Embryonic facial prominence (tissue), 1 donor: ENCODE data around the gene ARID4A.
"Not testable (repeated sequence)": the region's sequence is repeated elsewhere in the genome, so short reads cannot be mapped to it uniquely, and the experiment has no call there.

ENCODE experiments used
- DNase-seq: peaks from one replicate; pipeline ENCODE4 v3.0.0-alpha.2; 2016; ENCODE audit errors: extremely low spot score

Gene ARID4A

DNA sequence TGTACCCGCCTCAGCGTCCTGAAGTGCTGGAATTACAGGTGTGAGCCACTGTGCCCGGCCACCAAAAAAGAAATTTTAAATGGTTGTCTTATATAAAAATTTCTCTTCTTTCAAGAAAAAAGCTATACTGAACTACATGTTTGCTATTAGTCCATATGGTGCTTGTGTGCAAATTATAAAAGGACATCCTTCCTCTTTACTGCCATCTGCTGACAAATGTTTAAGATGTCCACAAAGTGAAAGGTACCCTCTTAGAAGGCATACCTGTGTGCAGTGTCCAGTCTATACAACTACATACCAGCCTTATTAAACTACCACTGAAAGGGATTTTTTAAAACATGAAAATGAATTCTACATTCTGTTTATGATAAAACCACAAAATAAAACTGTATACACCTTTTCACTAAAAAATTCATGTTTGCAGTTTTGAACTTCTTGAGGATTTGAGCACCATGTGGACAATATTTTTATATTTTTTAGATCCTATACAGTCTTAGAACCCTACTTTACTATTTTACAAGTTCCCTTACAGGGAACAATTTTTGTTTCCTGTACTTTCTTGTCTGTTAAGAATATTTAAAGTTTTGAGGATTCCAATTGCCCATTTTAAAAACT is 64.5 kb downstream of the ARID4A start:
- no peak for DNase-seq

- DNase-seq, result no peak
Observed at GRCh38 chr14:58364316-58364715, 66.0 kb downstream of the ARID4A start.

DNA sequence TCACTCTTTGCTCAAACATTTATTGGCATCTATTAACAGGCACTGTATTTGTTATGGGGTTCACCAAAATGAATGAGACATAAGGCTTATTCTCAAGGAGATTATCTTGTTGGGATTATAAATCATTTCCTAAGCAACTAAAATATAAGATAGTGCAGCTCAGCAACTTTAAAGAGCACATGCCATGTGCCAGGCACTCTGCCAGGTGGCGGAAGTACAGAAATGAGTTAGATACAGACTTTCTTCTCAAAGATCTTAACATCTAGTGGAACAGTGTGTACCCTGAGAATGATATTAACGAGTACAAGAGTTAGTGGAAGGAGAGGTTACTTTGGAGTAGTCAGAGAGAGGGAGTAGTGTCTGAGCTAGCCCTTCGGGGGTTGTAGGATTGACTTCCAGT is 68.9 kb downstream of the ARID4A start:
- DNase-seq, result no peak

DNA sequence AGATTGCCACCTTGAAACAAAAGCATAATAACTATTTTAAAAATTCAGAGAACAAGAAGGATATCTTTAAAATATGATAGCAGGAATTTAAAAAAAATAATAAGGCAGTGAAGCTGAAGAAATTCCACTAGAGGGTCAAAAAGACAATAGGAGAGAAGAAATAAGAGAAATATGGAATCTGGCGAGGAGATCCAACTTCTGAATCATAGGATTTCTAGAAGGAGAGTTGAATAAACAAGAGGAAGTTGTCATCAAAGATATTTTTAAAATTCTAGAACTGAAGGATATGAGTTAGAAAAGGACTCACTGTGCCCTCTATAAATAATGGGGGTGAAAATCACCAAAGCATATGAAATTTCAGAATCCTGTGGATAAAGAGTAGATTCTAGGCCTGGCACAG is 70.6 kb downstream of the ARID4A start:
- DNase-seq, result no peak

GRCh38 chr14:58376791-58377190 is 78.4 kb downstream of the ARID4A start:
- no peak for DNase-seq

DNA sequence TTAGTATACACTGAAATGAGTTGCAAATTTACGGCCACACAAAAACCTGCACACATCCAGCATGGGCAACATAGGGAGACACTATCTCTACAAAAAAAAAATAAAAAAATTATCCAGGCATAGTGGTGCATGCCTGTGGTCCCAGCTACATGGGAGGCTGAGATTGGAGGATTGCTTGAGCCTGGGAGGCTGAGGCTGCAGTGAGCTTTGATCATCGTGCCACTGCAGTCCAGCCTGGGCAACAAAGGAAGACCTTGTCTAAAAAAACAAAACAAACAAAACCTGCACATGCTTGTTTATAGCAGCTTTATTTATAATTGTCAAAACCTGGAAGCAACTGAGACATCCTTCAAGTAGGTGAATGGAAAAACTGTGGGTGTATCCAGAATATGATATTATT is 92.5 kb downstream of the ARID4A start:
- DNase-seq, result no peak

- DNase-seq, result no peak
Observed at GRCh38 chr14:58395562-58395811, 97.1 kb downstream of the ARID4A start.

- peak; percentile 7 for DNase-seq
Observed at GRCh38 chr14:58395812-58396788, 97.7 kb downstream of the ARID4A start, which contains the start of gene TOMM20L. Gene TOMM20L, plus strand, starts transcription at chr14:58395930. Its CDS starts 28 bp downstream, at chr14:58395958.

DNA sequence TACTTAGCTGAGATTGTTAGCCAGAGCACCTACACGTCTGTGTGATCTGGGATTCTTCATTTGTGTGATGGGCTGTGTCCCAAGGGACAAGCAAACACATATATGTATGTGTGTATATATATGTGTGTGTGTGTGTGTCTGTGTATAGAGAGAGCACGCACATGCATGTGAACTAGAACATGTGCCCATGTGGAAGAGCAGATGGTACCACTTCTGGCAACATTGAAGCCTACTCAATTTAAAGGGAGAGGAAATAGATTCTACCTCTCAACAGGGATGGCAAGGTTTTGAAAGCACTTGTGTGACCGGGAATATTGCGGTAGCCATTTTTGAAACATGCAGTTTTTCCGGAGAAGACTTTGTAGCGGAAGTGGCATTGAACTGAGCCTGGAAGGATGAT is 98.8 kb downstream of the ARID4A start:
- no peak for DNase-seq

GRCh38 chr14:58398495-58398894 is 100.1 kb downstream of the ARID4A start:
- no peak for DNase-seq

GRCh38 chr14:58398895-58399294 is 100.5 kb downstream of the ARID4A start:
- no peak for DNase-seq

DNA sequence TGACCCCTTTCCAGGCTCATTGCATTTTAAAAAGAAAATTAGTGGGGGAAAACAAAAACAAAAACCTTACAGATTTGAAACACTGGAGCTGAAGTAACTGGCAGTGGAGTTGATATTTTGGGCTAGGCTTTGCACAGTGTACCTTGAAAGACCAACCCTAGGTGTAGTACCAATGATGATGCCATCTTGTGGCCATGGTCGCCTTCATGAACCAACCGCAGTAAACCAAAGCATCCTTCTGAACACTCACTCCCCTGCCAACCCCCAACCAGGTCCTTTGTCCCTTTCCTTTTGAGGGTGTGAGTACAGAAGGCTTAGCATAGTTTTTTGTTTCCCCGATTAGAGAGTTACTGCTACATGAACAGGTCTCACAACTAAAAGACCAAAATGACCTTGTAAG is 103.2 kb downstream of the ARID4A start:
- DNase-seq, result no peak

DNA sequence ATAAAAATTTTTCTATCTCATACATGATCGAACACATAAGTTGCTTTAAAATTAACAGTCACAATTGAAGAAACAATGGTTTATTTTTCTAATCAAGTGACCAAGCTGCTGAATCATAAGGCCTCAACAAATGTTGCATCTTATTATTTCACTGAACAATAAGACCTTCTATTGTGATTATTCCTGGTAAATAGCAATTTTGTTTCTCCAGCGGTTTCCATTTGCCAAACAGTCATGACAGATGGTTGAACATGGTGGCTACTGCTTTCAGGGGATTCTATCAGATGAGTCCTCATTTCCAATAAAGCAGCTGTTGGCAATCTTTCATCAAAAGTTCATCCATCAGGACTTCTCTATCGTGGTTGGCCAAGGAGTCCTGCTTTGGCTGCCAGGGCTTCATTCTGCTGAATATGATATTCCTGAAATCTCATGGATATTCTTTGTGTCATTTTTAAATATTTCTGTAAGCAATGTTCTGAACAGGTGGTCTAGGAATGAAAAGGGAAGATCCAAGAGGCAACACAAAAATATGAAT is 110.4 kb downstream of the ARID4A start:
- no peak for DNase-seq

- DNase-seq, result no peak
Observed at GRCh38 chr14:58414845-58415244, 116.5 kb downstream of the ARID4A start.

- no peak for DNase-seq
Observed at GRCh38 chr14:58415636-58416547, 117.5 kb downstream of the ARID4A start.

DNA sequence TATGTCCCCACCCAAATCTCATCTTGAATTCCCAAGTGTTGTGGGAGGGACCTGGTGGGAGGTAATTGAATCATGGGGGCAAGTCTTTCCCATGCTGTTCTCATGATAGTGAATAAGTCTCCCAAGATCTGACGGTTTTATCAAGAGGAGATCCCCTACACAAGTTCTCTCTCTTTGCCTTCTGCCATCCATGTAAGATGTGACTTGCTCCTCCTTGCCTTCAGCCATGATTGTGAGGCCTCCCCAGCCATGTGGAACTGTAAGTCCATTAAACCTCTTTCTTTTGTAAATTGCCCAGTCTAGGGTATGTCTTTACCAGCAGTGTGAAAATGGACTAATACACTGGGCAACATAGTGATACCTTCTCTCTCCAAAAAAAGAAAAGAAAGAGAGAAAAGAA is 118.6 kb downstream of the ARID4A start:
- not testable (repeated sequence) for DNase-seq
